HG03159 (cell line): ENCODE data around the gene PLEKHH1.
"Not testable (repeated sequence)": the region's sequence is repeated elsewhere in the genome, so short reads cannot be mapped to it uniquely, and the experiment has no call there.

Experiments used
- ATAC-seq: cut with Tn5 transposase; IDR thresholded peaks from one replicate; pipeline ENCODE4 v1.9.1; 2021; ENCODE audit warnings: mild to moderate bottlenecking, moderate library complexity; ENCODE audit not compliant: unreplicated experiment

PLEKHH1 gene

DNA sequence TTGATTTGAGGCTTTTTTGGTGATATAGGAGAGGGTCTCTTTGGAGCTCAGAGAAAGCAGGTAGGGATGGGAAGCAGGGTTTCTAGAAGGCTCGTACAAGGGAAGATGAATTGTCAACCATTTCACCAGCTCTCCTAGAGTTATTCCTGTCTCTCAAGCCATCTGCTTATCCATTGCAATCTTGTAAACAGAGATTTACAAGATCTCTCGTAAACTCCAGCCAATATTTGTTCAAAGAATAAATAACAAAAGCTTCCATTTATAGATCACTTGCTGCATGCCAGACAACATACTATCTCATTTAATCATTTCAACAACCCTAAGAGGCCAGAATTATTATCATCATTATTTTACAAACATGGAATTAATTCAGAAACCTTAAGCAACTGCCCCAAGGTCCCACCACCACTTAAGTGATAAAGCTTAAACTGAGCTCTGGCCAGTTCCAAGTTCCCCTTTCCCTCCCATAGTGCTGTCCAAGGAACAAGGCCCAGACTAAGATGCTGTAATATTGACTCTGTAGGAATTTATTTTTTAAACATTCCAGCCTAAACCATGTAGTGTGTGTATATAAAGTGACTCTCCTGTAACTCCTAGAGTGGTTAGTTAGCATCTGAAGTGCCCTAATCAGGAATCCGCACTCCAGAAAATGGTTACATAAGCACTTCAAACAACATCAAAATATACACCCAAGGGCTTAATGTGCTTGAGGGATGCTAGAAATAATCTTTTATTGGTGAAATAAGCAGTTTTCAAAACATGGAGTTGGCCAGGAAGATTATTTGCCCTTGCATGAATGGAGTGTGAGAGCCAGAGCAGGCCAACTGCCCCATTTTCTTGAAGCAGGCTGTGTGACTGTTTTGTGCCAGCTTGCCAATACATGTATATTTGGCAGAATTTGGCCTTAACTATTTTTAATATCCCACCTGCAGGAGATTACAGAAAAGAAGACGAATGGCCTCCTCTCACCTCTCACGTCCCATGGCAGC lies 2.8 kb upstream of the PLEKHH1 start:
- ATAC-seq: no peak

DNA sequence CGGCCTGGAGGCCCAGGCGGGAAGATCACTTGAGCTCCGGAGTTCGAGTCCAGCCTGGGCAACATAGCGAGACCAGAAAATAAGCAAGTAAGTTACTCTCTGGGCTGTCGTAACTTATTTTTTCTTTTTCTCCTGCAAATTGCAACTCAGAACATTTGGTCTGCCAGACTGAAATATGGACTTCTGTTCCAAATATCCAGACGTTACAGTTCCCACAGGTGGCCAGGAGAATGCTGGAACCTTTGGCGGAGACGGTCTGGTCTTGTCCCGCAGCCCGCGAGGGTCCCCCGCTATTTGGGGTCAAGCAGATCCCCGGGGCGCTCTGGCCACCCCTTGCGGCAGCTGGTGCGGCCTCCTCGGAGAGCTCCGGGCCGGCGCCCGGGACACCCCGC lies 488 bp upstream of the PLEKHH1 start:
- no peak for ATAC-seq

DNA sequence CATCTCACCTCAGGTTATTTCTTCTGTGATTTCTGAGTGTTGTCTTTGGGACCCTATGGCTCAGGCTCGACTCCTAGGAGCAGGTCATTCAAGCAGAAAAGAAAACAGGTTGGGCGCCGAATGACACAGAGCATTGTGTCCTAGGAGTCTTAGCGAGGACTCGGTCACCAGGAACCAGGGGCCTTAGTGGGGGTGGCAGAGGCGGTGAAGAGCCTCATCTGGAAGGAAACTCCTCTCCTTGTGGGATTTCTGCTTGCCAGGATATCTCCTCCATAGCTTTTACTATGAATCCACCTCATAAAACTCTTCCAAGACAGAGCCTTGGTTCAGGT lies 630 bp downstream of the PLEKHH1 start:
- ATAC-seq: no peak

DNA sequence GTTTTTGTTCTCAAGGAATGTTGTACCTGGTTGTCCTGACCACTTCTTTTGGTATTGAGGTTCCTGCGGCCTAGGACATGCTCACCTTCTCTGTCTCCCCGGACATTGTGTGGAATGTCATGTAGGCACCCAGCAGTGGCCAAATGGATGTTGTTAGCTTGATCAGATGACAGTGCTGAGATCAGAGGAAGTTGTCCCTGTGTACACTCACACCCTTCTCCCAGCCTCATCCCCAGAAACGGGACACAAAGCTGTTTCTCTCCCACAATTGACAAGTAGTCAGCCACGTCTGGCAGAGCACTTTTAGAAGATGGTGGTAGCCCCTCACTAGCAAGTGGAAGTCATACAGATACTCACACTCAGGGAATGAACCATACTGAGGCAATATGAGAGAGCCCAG lies 3.0 kb downstream of the PLEKHH1 start:
- ATAC-seq: no peak

DNA sequence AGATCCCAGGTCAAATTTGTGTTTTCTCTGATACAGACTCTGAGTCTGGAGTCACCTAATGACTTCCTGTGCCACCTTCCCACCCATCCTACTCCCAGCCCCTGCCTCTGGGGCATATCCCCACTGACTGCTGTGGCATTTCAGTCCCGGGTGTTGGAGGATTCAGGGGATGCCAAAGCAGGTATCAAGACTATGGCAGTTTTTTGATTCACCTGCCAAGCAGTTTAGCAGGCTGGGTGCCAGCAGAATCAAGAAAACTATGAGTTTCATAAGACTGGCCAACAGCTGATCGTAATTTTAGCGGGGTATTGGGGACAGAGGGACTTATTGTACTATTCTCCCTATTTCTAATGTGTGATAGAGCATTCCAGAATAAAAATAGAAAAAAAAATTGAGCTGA lies 4.6 kb downstream of the PLEKHH1 start:
- ATAC-seq: no peak

DNA sequence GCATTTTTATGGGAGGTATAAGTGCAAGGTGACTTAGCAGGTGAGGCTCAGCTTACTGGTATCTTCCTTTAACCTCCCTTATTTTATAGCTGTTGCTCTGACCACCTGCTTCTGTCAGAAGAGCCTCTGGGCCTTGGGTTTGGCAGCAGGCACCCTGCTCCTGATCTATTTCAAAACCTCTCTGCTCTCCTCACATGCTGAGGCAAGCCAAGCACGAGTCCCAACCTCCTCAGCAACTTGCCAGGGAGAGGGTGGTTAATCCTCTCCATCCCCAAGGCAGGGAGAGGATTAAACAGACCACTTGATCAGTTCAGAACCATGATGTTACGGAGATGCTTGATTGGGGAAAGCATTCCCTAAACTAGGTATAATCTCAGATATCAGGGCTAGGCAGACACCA lies 5.4 kb downstream of the PLEKHH1 start:
- ATAC-seq: no peak

DNA sequence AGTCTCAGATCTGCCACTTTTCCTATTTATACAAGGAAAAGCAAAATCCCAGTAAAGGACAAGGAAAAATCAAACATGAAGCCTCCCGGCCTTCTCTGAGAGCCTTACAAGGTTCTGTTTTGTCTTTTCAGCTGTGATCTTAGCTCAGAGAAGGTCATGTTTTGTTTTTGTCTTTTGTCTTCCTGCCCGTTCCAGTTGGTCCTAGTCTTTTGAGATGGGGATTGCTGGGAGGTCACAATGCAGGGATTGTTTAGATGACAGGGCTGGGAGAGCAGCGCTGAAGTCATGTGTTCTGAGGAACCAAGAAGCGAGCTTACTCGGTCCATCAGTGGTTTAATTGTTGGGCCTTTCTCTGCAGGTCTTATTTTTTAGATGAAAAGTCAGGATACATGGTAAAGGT lies 6.0 kb downstream of the PLEKHH1 start:
- ATAC-seq: no peak

DNA sequence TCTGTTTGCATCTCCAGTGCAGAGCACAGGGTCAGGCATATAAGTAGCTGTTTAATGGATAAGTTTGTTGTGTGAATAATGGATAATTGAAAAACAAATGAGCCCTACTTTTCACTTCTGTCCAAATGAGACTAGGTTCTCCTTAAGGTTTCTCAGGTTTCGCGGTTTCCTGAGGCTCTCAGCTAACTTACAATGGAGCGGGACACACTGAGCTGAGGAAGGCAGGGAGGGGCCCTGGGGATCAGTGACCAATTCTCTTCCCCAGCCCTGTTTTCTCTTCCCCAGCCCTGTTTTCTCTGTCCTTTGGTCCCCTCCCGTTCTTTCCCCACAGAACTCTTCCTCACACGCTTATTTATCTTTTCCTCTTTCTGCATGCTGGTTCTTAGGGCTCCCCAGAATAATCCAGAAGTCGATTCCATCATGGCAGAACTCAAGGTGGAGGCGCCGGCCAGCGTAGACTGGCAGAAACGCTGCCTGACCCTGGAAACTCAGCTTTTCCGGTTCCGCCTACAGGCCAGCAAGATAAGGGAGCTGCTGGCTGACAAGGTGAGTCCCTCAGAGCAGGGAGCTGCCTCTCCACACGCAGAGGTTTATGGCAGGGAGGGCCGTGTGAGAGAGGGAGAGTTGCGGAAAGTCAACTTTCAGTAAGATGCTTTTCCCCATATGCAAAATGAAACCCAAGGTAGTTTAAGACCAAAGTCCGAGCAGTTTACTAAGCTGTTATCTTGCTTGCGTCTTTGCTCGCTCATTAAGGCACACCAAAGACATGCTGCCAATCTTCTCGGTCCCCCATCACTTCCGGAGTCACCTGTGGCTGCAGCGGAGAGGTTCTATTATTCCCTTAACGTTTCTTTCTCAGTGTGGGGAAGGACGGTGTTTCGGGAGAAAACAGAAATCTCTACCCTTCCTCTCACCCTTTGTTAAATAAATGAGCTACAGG lies 8.6 kb downstream of the PLEKHH1 start:
- ATAC-seq: no peak

DNA sequence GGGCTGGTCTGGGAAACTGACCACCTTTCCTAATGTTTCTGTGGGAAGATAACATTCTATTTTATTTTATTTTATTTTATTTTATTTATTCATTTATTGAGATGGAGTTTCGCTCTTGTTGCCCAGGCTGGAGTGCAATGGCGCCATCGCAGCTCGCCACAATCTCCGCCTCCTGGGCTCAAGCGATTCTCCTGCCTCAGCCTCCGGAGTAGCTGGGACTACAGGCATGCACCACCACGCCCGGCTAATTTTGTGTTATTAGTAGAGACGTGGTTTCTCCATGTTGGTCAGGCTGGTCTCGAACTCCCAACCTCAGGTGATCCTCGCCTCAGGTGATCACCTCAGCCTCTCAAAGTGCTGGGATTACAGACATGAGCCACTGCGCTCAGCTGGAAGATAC lies 9.5 kb downstream of the PLEKHH1 start:
- ATAC-seq: not testable (repeated sequence)

DNA sequence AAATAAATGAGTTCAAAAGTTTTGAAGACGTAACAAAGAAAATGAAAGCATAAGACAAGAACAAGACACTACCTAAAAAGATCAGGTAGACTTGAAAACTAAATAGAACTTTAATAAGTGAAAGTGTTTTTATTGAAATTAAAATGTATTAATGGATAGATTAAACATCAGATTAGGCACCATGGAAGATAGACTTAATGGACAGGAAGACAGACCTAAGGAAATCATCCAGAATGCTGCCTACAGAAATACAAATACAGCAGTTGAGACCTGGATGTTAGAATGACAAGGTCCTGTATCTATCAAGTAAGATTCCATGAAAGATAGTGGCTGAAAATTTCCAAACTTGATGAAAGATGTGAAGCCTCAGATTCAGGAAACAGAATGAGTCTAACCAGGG lies 11.5 kb downstream of the PLEKHH1 start:
- no peak for ATAC-seq

DNA sequence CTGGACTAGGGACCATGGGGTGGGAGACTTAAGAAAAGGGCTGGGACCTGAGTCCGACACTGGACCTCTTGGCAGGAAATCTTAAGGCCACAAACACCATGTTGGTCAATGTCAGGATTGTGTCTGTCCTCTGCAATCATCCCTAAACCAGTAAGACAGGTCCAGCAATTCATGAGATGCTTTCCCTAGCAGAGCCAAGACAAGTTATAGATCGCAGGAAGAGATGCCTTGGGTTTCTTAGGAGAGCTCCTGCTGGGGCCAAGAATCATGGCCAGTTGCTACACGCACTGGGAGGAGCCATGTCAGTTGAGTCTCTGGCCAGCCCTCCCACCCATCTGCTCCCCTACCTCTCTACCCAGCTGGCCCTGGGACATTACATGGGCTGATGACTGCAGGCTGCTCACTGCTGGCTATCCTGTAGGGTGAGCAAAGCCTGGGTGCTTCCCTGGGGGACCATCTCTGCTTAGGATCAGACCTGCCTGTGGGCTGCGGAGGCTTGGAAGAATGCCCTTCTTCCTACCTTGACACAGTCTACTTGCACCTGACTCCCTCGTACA lies 14.2 kb downstream of the PLEKHH1 start:
- ATAC-seq: no peak

DNA sequence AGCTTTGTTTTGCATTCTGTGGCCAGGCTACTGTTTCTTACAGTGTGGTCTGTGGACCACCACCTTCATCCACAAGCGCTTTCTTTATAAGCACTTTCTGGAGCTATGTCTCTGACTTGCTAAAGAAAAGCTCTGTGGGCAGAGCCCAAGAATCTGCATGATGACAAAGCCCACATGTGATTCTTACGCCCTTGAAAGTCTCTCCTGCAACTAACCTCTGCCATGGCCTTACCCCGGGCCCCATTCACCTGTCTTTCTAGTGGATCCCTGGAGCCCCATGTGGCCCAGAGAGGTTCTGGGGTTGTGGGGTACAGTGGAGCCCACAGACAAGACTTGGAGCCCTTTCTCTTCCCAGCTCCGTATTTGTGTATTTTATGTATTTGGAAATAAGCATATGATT lies 16.6 kb downstream of the PLEKHH1 start:
- no peak for ATAC-seq

DNA sequence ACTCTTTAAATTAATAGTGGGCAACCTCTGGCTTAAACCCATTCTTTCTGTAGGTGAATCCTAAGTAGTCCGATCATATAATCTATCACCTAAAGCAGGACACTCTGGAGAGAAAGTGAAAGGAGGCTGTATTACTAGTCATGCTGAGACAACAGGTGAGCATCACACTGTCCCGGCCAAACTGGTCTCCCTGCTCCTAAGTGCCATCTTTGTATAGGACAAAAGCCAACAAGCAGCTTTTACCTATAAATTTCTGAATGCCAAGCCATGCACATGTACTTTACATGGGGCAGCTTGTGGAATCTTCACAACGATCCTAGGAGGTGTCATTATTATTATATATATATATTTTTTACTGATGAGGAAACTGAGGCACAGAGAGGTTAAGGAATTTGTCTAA lies 18.0 kb downstream of the PLEKHH1 start:
- no peak for ATAC-seq

DNA sequence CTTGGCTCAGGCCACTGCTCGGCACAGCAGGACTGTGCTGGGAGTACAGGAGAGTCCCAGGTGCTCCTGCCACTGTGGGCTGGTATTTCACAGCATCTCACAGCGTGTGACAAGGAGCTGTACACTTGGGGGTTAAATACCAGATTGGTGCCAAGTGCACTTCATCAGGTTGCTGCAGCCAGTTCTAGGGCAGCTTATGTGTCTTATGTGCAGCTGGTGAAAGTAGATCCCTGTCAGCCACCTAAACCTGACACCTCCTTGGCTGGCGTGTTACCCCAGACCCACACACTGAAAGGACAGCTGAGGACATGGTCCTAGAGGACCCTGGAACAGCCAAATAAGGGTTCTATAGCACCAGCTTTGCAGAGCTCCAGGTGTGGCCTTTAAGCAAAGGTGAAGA lies 18.9 kb downstream of the PLEKHH1 start:
- no peak for ATAC-seq

DNA sequence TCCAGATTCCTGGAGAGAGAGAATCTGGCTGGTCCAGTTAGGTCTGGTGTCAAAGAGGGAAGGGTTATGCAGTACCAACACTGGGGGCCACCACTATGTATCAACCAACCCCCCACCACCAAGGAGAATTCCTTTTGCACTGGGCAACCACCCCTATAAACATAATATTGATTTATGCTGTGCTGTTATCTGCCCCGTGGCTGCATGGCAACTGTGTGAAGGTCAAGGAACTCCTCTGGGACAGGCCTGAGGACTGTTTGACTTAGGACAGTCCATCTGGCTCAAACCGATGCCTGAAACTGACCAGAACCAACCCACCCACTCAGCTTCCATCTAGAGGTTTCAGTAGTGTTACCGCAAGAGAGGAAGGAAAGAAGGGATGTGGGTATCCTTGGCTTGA lies 20.5 kb downstream of the PLEKHH1 start:
- no peak for ATAC-seq

DNA sequence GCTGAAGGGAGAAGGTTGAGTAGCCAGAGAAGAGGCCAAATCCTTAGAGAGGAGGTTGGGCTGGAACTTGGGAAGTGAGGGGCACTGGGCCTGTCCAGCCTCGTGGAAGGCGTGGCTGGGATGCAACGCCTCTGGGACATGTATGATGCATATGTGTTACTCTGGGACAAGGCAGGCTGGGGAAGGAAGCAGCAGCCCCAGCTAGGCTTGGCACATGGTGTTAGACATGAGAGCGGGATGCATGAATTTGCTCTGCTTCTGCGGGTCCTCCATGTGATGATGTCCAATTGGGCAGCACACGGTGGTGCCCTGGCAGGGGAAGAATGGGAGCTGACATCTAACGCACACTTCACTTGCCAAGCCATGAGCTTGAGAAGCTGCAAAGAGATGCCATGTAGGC lies 21.3 kb downstream of the PLEKHH1 start:
- ATAC-seq: no peak

DNA sequence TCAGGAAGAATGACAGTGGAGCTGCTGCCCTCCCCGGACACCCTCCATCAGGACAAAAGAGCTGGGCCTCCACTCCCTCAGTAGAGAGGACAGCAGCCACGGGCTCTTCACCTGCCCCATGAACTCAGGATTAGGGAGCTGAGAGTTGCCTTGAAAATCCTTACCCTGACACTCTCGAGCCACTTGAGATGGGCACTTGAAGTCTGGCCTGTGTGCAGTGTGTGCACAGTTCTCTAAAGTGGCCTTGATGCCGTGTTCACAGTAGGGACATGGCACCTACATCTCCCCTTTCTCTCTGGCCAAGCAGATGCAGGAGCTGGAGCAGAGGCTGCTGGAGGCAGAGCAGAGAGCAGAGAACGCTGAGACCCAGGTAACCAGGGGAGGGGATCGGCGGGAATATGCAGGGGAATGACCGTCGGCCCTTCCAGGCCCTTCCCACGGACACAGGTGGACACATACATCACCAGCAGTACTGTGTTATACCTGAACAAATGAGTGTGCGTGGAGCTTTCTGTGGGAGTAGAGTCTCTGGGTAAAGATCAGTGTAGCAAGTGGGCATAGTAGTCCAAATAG lies 22.5 kb downstream of the PLEKHH1 start:
- ATAC-seq: no peak

DNA sequence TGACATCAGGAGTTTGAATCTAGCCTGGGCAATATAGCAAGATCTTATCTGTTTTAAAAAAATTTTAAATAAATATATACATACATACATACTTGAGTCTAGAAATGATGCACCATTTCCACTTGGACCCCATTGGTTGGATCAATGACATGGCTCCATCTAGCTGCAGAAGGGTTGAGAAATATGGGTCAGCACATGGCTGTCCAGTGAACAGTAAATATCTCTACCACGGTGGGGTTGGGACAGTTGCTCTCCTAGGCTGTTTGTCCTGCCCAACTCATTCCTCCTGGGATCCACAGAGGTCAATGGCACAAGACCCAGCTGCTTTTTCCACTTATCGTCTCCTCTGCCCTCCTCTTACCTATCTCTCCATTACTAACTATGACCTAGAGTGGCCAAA lies 23.6 kb downstream of the PLEKHH1 start:
- ATAC-seq: no peak

DNA sequence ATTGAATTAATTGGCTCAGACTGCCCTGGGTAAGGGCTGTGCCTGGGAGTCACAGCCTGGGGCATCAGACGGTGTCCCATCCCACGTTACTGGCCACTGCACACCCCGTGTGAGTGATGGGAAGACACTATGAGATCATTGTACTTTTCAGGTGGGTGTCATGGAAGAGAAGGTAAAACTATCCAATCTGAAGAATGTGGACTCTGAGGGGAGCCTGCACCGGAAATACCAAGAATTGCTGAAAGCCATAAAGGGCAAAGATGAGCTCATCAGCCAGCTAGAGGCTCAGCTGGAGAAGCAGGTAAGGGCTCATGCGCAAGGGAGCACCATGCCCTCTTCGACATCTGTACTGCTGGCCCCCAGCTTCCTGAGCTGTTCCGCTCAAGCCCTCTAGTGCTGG lies 24.0 kb downstream of the PLEKHH1 start:
- no peak for ATAC-seq

DNA sequence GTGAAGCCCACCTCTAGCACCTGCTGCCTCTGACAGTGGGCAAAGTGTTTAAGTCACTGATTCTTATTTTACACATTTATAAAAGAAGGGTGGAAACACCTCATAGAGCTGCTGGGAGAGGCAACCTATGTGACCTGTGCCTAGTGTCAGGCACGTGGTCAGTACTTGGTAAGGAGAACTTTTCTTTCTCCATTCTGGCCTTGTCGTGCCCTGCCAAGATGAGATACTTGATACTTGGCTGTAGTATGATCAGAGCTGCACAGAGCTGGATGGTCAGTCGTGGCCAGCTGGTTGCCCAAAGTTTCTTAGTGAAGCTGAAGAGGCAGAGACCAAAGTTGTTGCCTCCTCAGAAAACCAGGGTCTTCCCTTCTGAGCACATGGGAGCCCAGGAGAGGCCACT lies 24.6 kb downstream of the PLEKHH1 start:
- ATAC-seq: no peak

DNA sequence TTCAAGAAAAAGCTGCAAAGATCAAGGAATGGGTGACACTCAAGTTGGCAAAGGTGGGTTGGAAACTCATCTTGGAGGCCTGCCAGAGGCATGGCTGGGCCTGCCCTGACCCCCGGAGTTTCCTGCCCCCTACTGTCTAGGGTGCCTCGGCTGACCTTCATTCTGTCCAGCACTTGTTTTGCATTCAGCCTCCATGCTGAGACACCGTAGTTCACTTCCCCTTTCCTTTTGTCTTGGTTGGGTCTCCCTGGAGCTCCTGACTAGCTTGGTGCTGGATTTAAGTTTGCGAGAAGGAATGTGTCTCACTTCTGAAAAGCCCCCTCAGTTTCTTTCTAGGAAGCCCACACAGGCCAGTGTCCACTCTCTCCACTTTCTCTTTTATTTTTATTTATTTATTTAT lies 26.5 kb downstream of the PLEKHH1 start:
- no peak for ATAC-seq
